K562 (cell line): ENCODE measurements around the gene PRR7. TPM values are rescaled to one million over a fixed set of nuclear protein-coding genes. Genes with fewer than 3 reads are reported as not detected.
A peak's percentile ranks its signal among the peaks of the same experiment; 100 is the strongest.
"Not testable (repeated sequence)": the region's sequence is repeated elsewhere in the genome, so short reads cannot be mapped to it uniquely, and the experiment has no call there.

Experiments used
- ATAC-seq: fragments of 200-7000 bp; cut with Tn5 transposase; 3 replicates; pipeline ENCODE4 v1.9.1; 2020; ENCODE audit warnings: moderate library complexity
- BruUV-seq: library from RNA; stranded (reverse); fragments of 400-500 nt; replicated peaks from 2 replicates; lab custom pipeline; 2021; lab: Mats Ljungman, UMichigan
- CTCF ChIA-PET: fragments of 300-600 bp; formaldehyde crosslinking; extraction: SDS; loops from one replicate; lab custom pipeline; 2021; ENCODE audit warnings: low intra/inter-chr PET ratio; lab: Yijun Ruan, JAX
- POLR2A ChIA-PET: fragments of 300-600, 350-650 bp; sonication (Branson Sonifier 250); formaldehyde crosslinking; extraction: SDS; loops from one replicate; lab custom pipeline; 2021; ENCODE audit warnings: antibody characterized with exemption, inconsistent platforms; lab: Yijun Ruan, JAX
- DNase-seq, 4 experiments: peaks; one replicate each; pipeline versions ENCODE4 v3.0.0 to v3.0.0-alpha.2; 2011 to 2018; ENCODE audit warnings: low spot score in 3 of 4, mixed read lengths in 3 of 4; ENCODE audit errors: extremely low read depth in 1 of 4
- FAIRE-seq: peaks from 2 replicates; lab custom pipeline; 2011; peaks lifted over from hg19 to GRCh38; lab: Jason Lieb, UNC
- H2AFZ ChIP-seq: 2 replicates; pipeline ENCODE4 v1.6.0; 2011; ENCODE audit warnings: low read depth, low read length, control low read depth, inconsistent platforms
- H3K27ac ChIP-seq: fragments of 200-600 bp; 3 replicates; pipeline ENCODE4 v1.8.0; 2011; ENCODE audit warnings: low read depth, mild to moderate bottlenecking, control low read depth, inconsistent platforms, low read length, moderate library complexity, mixed read lengths; ENCODE audit errors: extremely low read depth
- H3K27me3 ChIP-seq, 2 experiments: fragments of 300-600 bp in 1 of 2; 2 replicates in 1 of 2; 3 replicates in 1 of 2; pipeline versions ENCODE4 v1.6.0 to v1.8.0; 2011; ENCODE audit warnings: inconsistent platforms in 2 of 2, low read length in 2 of 2, mild to moderate bottlenecking in 1 of 2, mixed read lengths in 1 of 2, moderate library complexity in 1 of 2; ENCODE audit not compliant: control insufficient read depth in 2 of 2, insufficient read depth in 2 of 2
- H3K36me3 ChIP-seq: fragments of 300-600 bp; 3 replicates; pipeline ENCODE4 v1.8.0; 2011; ENCODE audit warnings: mild to moderate bottlenecking, low read length, inconsistent platforms; ENCODE audit not compliant: control insufficient read depth, insufficient read depth
- H3K4me1 ChIP-seq, 2 experiments: fragments of 200-600 bp in 1 of 2; replicated peaks in 1 of 2; 2 replicates in 1 of 2; 3 replicates in 1 of 2; pipeline versions ENCODE4 v1.5.1 to v1.8.0; 2011; ENCODE audit warnings: inconsistent platforms in 2 of 2, low read length in 2 of 2, mild to moderate bottlenecking in 1 of 2, mixed read lengths in 1 of 2, moderate library complexity in 1 of 2; ENCODE audit not compliant: control insufficient read depth in 2 of 2, insufficient read depth in 2 of 2
- H3K4me2 ChIP-seq: 2 replicates; pipeline ENCODE4 v1.6.1; 2011; ENCODE audit warnings: low read length, control low read depth, inconsistent platforms, mixed read lengths; ENCODE audit not compliant: insufficient read depth
- H3K4me3 ChIP-seq: fragments of 200-600 bp; sonication (generic), shearing (Covaris generic); 2 replicates; pipeline ENCODE4 v1.5.1; 2016; ENCODE audit warnings: control low read depth, inconsistent platforms
- H3K79me2 ChIP-seq: fragments of 200-600 bp; 3 replicates; pipeline ENCODE4 v1.8.0; 2011; ENCODE audit warnings: low read length, inconsistent platforms; ENCODE audit not compliant: control insufficient read depth, insufficient read depth
- H3K9ac ChIP-seq, 2 experiments: 2 replicates each; pipeline versions ENCODE4 v1.6.0 to v1.6.1; 2011; ENCODE audit warnings: low read depth in 2 of 2, low read length in 2 of 2, control low read depth in 1 of 2, inconsistent platforms in 1 of 2, mild to moderate bottlenecking in 1 of 2, mixed read lengths in 1 of 2; ENCODE audit not compliant: insufficient read depth in 1 of 2
- H3K9me1 ChIP-seq: one replicate; pipeline ENCODE4 v1.6.0; 2011; ENCODE audit warnings: inconsistent platforms, mild to moderate bottlenecking, low read length, moderate library complexity; ENCODE audit not compliant: control insufficient read depth, insufficient read depth
- H3K9me3 ChIP-seq: replicated peaks from 2 replicates; pipeline ENCODE4 v1.5.1; 2011; ENCODE audit warnings: low read depth, low read length, inconsistent platforms; ENCODE audit not compliant: control insufficient read depth, insufficient read depth
- H4K20me1 ChIP-seq: replicated peaks from 2 replicates; pipeline ENCODE4 v1.6.1; 2011; ENCODE audit warnings: low read length, inconsistent platforms, mixed read lengths; ENCODE audit not compliant: control insufficient read depth, insufficient read depth
- ELF1 ChIP-seq: fragments of 200-800 bp; sonication (Bioruptor generic); IDR thresholded peaks from 2 replicates; pipeline ENCODE4 v1.6.1; 2016; ENCODE audit warnings: missing genetic modification characterization, missing compliant biosample characterization
- GTF2E2 ChIP-seq: fragments of 200-800 bp; sonication (Bioruptor generic); IDR thresholded peaks from 2 replicates; pipeline ENCODE4 v1.6.1; 2016; ENCODE audit warnings: missing genetic modification characterization, missing compliant biosample characterization
- WGBS: fragments of 100-300 bp; shearing (Covaris generic); methylation state at CpG from one replicate; pipeline ENCODE4 v1.1.6; 2016; ENCODE audit warnings: low coverage, mixed read lengths; ENCODE audit not compliant: insufficient coverage; ENCODE audit errors: missing lambda C conversion rate; 5-methylcytosine and 5-hydroxymethylcytosine counted together
- in situ Hi-C: fragments of 300-500 bp; cut with MboI; formaldehyde crosslinking; loops from 4 replicates; pipeline ENCODE4 v1.15.0; 2018; ENCODE audit warnings: inconsistent platforms, mixed read lengths
- intact Hi-C: fragments of 100-400 bp; cut with micrococcal nuclease; formaldehyde crosslinking; loops from 2 replicates; pipeline ENCODE4 v1.14.2; 2022
- polyA plus RNA-seq, 8 experiments: library from polyadenylated mRNA; depleted of rRNA in 4 of 8; stranded (reverse) in 5 of 8; unstranded in 3 of 8; fragments of >200 nt; fragmentation: Nextera tagmentation in 2 of 8; fragmentation: Illumina TruSeq in 1 of 8; extraction: Ambion mirVana in 2 of 8; extraction: Trizol in 1 of 8; gene quantifications; 2 replicates each; pipeline versions ENCODE4 v1.2.1 to v1.2.3, GENCODE V29; 2011 to 2014; ENCODE audit warnings: inconsistent platforms in 1 of 8, missing spikeins in 1 of 8
- total RNA-seq, 7 experiments: library from RNA; depleted of rRNA in 6 of 7; stranded (reverse); fragments of >200 nt in 6 of 7; fragmentation: Illumina TruSeq in 2 of 7; extraction: Trizol in 2 of 7; gene quantifications; 2 replicates each; pipeline versions ENCODE4 v1.2.1 to v1.2.3, GENCODE V29; 2011 to 2021; ENCODE audit warnings: low replicate concordance in 1 of 7
- TF ChIP-seq, protein P1 (sequence below): fragments of 250-450 bp; sonication (Bioruptor Pico); IDR thresholded peaks from 2 replicates; pipeline ENCODE4 v1.8.0; 2021; ENCODE audit warnings: moderate library complexity, mild to moderate bottlenecking, inconsistent platforms
- TF ChIP-seq, protein P2 (sequence below), 2 experiments: fragments of 450-650 bp in 1 of 2; IDR thresholded peaks; 2 replicates each; pipeline ENCODE4 v1.6.1; 2011 to 2017; ENCODE audit warnings: low read depth in 2 of 2, antibody characterized with exemption in 1 of 2, borderline replicate concordance in 1 of 2, low read length in 1 of 2, mild to moderate bottlenecking in 1 of 2, mixed read lengths in 1 of 2; ENCODE audit not compliant: control insufficient read depth in 1 of 2

PRR7 gene
- total and polyA plus RNA-seq, 9 of the 15 experiments (the other 6 are each of a cell fraction or from before 2014, with no cell fraction given), result 0.80 to 11.3 (median 10.4) TPM; not detected in 4

DNA sequence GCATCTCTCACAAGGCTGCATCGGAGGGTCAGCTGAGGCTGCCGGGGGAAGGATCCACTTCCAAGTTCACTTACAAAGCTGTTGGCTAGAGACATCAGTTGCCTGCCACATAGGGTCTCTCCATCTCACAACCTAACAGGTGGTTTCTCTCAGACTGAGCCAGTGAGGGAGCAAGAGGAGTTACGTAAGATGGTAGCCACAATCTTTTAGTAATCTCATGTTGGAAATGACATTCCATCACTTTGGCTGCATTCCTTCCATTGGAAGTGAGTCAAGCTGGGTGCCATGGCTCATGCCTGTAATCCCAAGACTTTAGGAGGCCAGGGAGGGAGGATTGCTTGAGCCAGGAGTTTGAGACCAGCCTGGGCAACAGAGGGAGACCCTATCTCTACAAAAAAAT is 27.6 kb upstream of the PRR7 start (continued):
- TF ChIP-seq, protein P1, sequence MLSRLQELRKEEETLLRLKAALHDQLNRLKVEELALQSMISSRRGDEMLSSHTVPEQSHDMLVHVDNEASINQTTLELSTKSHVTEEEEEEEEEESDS (CRISPR knock-in tag), result no peak
- TF ChIP-seq GTF2E2 (tag), result no peak
- TF ChIP-seq, protein P2, sequence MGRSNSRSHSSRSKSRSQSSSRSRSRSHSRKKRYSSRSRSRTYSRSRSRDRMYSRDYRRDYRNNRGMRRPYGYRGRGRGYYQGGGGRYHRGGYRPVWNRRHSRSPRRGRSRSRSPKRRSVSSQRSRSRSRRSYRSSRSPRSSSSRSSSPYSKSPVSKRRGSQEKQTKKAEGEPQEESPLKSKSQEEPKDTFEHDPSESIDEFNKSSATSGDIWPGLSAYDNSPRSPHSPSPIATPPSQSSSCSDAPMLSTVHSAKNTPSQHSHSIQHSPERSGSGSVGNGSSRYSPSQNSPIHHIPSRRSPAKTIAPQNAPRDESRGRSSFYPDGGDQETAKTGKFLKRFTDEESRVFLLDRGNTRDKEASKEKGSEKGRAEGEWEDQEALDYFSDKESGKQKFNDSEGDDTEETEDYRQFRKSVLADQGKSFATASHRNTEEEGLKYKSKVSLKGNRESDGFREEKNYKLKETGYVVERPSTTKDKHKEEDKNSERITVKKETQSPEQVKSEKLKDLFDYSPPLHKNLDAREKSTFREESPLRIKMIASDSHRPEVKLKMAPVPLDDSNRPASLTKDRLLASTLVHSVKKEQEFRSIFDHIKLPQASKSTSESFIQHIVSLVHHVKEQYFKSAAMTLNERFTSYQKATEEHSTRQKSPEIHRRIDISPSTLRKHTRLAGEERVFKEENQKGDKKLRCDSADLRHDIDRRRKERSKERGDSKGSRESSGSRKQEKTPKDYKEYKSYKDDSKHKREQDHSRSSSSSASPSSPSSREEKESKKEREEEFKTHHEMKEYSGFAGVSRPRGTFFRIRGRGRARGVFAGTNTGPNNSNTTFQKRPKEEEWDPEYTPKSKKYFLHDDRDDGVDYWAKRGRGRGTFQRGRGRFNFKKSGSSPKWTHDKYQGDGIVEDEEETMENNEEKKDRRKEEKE (IDR thresholded peaks at IDR 0.05; ENCODE audit: borderline replicate concordance in 1 of 2, control insufficient read depth in 1 of 2, low read depth in 2 of 2, low read length in 1 of 2), result no peak

DNA sequence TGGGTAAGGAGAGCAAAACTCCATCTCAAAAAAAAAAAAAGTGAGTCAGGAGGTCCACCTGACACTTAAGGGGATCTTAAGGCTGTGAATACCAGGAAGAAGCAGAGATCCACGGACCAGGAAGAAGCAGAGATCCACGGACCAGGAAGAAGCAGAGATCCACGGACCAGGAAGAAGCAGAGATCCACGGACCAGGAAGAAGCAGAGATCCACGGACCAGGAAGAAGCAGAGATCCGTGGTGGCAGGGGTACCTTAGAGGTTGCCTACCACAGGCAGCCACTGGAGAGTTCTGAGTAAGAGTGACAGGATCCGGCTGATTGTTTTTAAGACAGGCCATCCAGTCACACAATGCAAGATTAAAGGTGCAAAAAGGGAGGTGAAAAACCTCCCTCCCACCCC is 26.1 kb upstream of the PRR7 start:
- 25% methylated on average over 6 of the region's 7 CpGs for WGBS
- H3K79me2 ChIP-seq, H3K4me1 ChIP-seq, intact Hi-C loops, H3K9me1 ChIP-seq, H3K36me3 ChIP-seq, H3K4me3 ChIP-seq, in situ Hi-C loops, H3K4me2 ChIP-seq, ATAC-seq, H4K20me1 ChIP-seq, FAIRE-seq, DNase-seq, BruUV-seq, CTCF ChIA-PET, H3K27ac ChIP-seq, H3K27me3 ChIP-seq, POLR2A ChIA-PET, H3K9me3 ChIP-seq: not testable (repeated sequence)
- TF ChIP-seq ELF1 (tag), result peak; percentile 91
- H3K9ac ChIP-seq, result peak overlapping the region in 1 of 2 experiments; percentile 29; a peak in 1 of 4 replicates
- H2AFZ ChIP-seq, result peak overlapping the region; percentile 74
